Measurements from ENCODE around the gene CHMP4B. TPM values are rescaled to one million over a fixed set of nuclear protein-coding genes. Genes with fewer than 3 reads are reported as not detected.

The CHMP4B gene
- total RNA-seq, 1 experiment from 2014 or later: 203 TPM

DNA sequence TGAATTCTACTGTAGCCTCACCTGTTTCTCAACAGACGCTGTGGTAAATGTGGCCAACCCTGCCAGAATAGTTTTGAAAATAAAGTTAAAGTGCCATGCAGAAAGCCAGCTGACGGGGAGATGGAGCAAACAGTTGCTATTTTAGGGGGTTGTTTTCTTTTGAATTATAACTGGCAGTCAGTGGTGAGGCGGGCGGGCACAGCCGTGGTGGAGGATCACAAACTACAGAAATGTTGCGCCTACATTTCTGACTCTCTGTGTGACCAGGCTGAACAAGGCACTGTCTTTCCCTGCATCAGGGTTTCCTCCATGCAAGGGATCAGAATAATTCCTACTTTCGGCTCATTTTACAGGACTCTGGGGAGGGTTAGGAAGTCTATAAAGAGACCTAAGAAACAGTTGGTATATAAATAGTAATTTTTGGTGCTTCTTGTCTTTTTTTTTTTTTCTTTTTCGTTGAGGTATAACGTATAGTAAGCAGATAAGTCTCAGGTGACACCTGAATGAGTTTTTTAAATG lies 17.2 kb downstream of the CHMP4B start:
- Histone ChIP-seq H3K36me3 (ENCODE audit: control insufficient read depth, insufficient read depth, low read length) (peaks cover 2% of the 10 kb centered on the region), H3K9me3 (no peaks in the 10 kb centered on the region), H3K4me3 (ENCODE audit: low read depth, low read length) (no peak overlapping the region), H3K4me1 (peaks cover 55% of the 10 kb centered on the region), H3K27me3 (replicated peaks; ENCODE audit: control insufficient read depth, insufficient read depth, low read length) (no peaks in the 10 kb centered on the region)
- ChIA-PET POLR2A (interaction anchor here (0.5 kb wide), 1 partner anchor 18 kb away, joined by 3 read pairs; no protein-coding TSS in a partner anchor), CTCF (interaction anchor here (1.9 kb wide), 1 partner anchor 8 kb away, joined by 7 read pairs; no protein-coding TSS in a partner anchor)
- intact Hi-C loops (cut with micrococcal nuclease; ENCODE audit: unreplicated experiment): no loop called here
- Mint-ChIP-seq H3K9me3 (ENCODE audit: unreplicated experiment) (no peaks in the 10 kb centered on the region), H3K27ac (ENCODE audit: unreplicated experiment) (peak overlapping the region; percentile 74), H3K4me3 (ENCODE audit: unreplicated experiment) (no peak overlapping the region), H3K36me3 (ENCODE audit: insufficient read depth, unreplicated experiment) (peaks cover 16% of the 10 kb centered on the region), H3K4me1 (ENCODE audit: low read depth, unreplicated experiment) (peaks cover 60% of the 10 kb centered on the region), H3K27me3 (ENCODE audit: insufficient read depth, unreplicated experiment) (no peaks in the 10 kb centered on the region)
- no TSS peak for BruUV-seq (replicated peaks)
- DNase-seq: no peak
- TF ChIP-seq, protein P1, sequence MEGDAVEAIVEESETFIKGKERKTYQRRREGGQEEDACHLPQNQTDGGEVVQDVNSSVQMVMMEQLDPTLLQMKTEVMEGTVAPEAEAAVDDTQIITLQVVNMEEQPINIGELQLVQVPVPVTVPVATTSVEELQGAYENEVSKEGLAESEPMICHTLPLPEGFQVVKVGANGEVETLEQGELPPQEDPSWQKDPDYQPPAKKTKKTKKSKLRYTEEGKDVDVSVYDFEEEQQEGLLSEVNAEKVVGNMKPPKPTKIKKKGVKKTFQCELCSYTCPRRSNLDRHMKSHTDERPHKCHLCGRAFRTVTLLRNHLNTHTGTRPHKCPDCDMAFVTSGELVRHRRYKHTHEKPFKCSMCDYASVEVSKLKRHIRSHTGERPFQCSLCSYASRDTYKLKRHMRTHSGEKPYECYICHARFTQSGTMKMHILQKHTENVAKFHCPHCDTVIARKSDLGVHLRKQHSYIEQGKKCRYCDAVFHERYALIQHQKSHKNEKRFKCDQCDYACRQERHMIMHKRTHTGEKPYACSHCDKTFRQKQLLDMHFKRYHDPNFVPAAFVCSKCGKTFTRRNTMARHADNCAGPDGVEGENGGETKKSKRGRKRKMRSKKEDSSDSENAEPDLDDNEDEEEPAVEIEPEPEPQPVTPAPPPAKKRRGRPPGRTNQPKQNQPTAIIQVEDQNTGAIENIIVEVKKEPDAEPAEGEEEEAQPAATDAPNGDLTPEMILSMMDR (IDR thresholded peaks at IDR 0.05; ENCODE audit: insufficient read depth in 1 of 2, low read depth in 1 of 2, low read length in 1 of 2, severe bottlenecking in 1 of 2, unreplicated experiment in 1 of 2): no peak

DNA sequence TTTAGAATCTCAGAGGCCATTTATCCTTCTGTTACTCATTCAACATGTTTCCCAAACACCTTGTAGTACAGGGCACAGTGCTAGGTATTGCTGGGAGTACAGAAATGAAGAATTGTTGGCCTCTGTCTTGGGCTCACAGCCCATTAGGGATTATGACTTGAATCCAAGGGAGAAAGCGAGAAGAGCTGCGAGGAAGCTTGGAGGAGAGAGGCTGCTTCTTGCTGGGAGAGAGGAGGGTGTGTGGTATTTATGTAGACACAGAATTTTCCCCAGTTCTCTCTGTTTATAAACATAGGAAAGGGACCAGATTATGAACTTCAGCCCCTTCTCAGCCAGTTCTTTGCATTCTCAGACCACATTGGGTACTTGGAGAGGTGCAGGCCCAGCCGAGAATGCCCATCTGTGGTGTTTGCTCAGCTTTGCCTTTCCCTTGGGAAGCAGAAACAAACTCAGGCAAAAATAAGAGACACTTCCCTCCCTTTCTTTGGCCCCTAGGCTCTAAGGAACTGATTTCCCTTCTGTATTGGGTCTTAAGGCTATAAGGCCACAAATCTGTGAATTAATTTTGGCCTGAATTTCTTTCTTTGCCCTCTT lies 17.9 kb downstream of the CHMP4B start:
- TF ChIP-seq, protein P1 (IDR thresholded peaks at IDR 0.05; ENCODE audit: insufficient read depth in 1 of 2, low read depth in 1 of 2, low read length in 1 of 2, severe bottlenecking in 1 of 2, unreplicated experiment in 1 of 2): no peak
- Mint-ChIP-seq H3K4me1 (ENCODE audit: low read depth, unreplicated experiment) (peaks cover 65% of the 10 kb centered on the region), H3K27ac (ENCODE audit: unreplicated experiment) (peak overlapping the region; percentile 74), H3K4me3 (ENCODE audit: unreplicated experiment) (peak overlapping the region; percentile 8), H3K36me3 (ENCODE audit: insufficient read depth, unreplicated experiment) (peaks cover 23% of the 10 kb centered on the region), H3K27me3 (ENCODE audit: insufficient read depth, unreplicated experiment) (no peaks in the 10 kb centered on the region), H3K9me3 (ENCODE audit: unreplicated experiment) (no peaks in the 10 kb centered on the region)
- H3K4me1 ChIP-seq: peaks cover 55% of the 10 kb centered on the region
- H3K9me3 ChIP-seq: no peaks in the 10 kb centered on the region
- intact Hi-C loops (cut with micrococcal nuclease; ENCODE audit: unreplicated experiment): no loop called here
- H3K4me3 ChIP-seq (ENCODE audit: low read depth, low read length): no peak overlapping the region
- no peak for DNase-seq
- no peaks in the 10 kb centered on the region for H3K27me3 ChIP-seq (replicated peaks; ENCODE audit: control insufficient read depth, insufficient read depth, low read length)
- peaks cover 2% of the 10 kb centered on the region for H3K36me3 ChIP-seq (ENCODE audit: control insufficient read depth, insufficient read depth, low read length)
- ChIA-PET POLR2A (no interaction called here), CTCF (no interaction called here)
- no TSS peak for BruUV-seq (replicated peaks)

DNA sequence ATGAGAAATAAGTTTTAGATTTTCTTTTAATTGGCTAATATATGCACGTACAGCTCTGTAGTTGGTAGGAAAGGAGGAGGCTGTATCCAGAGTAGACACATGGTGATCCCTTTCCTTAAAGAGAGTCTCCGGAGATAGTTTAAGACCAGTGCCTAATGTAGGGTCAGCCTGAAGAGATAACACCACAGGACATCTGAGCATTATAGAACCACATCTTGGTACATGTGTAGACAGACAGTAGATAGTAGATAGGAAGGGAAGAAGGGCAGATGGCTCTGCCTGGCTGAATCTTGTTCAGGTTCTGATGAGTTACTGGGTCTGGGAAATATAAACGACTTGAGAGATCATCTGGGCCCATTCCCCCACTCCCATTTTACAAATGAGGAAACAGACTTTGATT lies 18.5 kb downstream of the CHMP4B start:
- Histone ChIP-seq H3K9me3 (no peaks in the 10 kb centered on the region), H3K4me3 (ENCODE audit: low read depth, low read length) (no peak overlapping the region), H3K4me1 (peaks cover 49% of the 10 kb centered on the region), H3K27me3 (replicated peaks; ENCODE audit: control insufficient read depth, insufficient read depth, low read length) (no peaks in the 10 kb centered on the region), H3K36me3 (ENCODE audit: control insufficient read depth, insufficient read depth, low read length) (peaks cover 2% of the 10 kb centered on the region)
- intact Hi-C loops (cut with micrococcal nuclease; ENCODE audit: unreplicated experiment): no loop called here
- no peaks in the 10 kb centered on the region for H3K27me3 Mint-ChIP-seq (ENCODE audit: insufficient read depth, unreplicated experiment)
- TF ChIP-seq, protein P1 (IDR thresholded peaks at IDR 0.05; ENCODE audit: insufficient read depth in 1 of 2, low read depth in 1 of 2, low read length in 1 of 2, severe bottlenecking in 1 of 2, unreplicated experiment in 1 of 2): no peak
- H3K4me3 Mint-ChIP-seq (ENCODE audit: unreplicated experiment): no peak overlapping the region
- H3K4me1 Mint-ChIP-seq (ENCODE audit: low read depth, unreplicated experiment): peaks cover 60% of the 10 kb centered on the region
- no peak for DNase-seq
- H3K36me3 Mint-ChIP-seq (ENCODE audit: insufficient read depth, unreplicated experiment): peaks cover 26% of the 10 kb centered on the region
- H3K27ac Mint-ChIP-seq (ENCODE audit: unreplicated experiment): peak overlapping the region; percentile 1
- POLR2A ChIA-PET: interaction anchor here (0.6 kb wide), 1 partner anchor 386 kb away, joined by 4 read pairs; the partner anchor contains the start of gene SNTA1
- no peaks in the 10 kb centered on the region for H3K9me3 Mint-ChIP-seq (ENCODE audit: unreplicated experiment)
- CTCF ChIA-PET: no interaction called here
- no TSS peak for BruUV-seq (replicated peaks)

Measured in Caco-2 (cell line).